NCI-H2171 treated with DMSO at 0.1 percent for 48 hours (cell line): ENCODE data around the gene KDM5C.
"Not testable (repeated sequence)": the region's sequence is repeated elsewhere in the genome, so short reads cannot be mapped to it uniquely, and the experiment has no call there.

Source experiments
- DNase-seq: peaks from one replicate; lab custom pipeline; 2025; lab: John Stamatoyannopoulos, UW

The KDM5C gene

GRCh38 chrX:53190363-53190960, 34.5 kb downstream of the KDM5C start:
- no peak for DNase-seq

GRCh38 chrX:53188763-53189162, 36.2 kb downstream of the KDM5C start:
- DNase-seq: no peak

- DNase-seq: no peak
Observed at GRCh38 chrX:53186351-53186750, 38.7 kb downstream of the KDM5C start.

DNA sequence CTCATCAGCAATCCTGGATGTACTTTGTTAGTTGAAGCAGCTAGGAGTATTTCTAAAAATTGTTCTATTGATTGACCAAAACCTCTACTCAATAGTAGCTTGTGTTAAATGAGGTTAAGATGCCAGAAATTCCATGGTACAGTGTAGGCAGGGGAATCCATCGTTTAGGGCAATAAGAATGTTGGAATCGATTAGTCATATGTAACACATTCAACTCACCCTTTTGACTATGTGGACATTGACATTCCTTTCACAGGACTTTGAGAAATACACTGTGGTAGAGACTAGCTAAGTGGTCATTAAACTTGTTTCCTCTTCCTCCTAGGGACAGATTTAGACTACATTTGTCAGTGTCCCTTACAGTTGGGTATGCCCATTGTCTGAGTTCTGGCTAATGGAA, 40.2 kb downstream of the KDM5C start:
- no peak for DNase-seq

DNA sequence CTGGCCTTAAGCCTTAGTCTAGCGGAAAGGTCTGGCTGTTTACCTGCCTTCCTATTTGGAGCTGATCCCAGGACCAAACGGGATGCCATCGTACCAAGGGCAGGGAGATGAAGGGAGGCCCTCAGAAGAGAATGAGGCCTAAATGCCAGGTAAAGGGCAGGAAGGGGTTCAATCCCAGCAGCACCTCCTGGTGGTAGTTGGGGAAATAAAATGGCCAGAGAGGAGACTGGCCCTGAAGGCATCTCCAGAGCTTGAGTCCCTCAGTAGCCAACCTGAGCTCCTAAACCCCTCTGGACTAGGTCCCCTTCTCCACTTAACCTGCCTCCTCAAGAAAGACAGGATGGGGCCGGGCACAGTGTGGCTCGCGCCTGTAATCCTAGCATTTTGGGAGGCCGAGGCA, 53.7 kb downstream of the KDM5C start:
- DNase-seq: no peak

- DNase-seq: no peak
Observed at GRCh38 chrX:53166103-53166502, 58.9 kb downstream of the KDM5C start.

DNA sequence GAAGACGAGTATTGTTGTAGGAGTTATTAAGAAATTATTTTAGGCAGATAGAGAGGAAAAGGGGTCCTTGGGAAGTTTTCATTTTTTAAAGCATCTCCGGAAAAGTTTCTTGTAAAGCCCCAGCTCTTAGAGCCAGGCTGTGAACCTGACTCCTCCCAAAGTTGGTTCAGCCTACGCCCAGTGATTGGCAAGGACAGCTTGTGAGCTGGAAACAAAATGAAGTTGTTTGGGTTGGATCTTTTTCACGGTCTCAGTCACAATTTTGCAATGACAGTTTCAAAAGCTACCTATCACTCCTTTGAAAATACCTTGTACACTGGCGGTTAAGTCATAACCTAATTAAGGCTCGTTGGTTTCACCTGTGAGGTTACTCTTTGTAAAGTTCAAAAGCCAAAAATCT, 60.4 kb downstream of the KDM5C start:
- not testable (repeated sequence) for DNase-seq

DNA sequence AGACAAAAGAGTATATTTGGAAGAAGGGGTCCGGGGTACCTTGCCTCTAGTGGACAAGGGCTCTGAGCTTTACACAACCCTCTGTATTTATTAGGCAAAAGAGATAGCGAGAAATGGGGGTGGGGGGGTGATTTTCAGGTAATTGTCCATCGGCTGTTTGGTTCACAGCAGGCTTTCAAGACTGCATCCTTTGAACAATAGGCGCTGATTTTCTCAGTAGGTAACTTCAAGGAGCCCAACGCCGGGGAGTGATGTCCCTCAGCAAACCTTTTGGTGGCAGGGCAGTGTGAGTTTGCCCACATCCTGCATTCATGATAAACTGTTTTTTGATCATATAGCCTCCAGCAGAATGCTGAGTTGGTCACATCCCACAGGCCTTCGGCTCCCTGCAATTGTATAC, 61.6 kb downstream of the KDM5C start:
- no peak for DNase-seq

GRCh38 chrX:53160297-53160983, 64.6 kb downstream of the KDM5C start:
- DNase-seq: no peak

GRCh38 chrX:53159184-53159583, 65.8 kb downstream of the KDM5C start:
- DNase-seq: no peak

- no peak for DNase-seq
Observed at GRCh38 chrX:53156207-53156596, 68.8 kb downstream of the KDM5C start.

GRCh38 chrX:53155512-53156206, 69.3 kb downstream of the KDM5C start:
- no peak for DNase-seq

- no peak for DNase-seq
Observed at GRCh38 chrX:53153581-53153980, 71.4 kb downstream of the KDM5C start.
